Skeletal muscle satellite cell (primary cell): ENCODE results near the gene TAX1BP1.

Source experiments
- H3K27me3 ChIP-seq: 2 replicates; pipeline ENCODE4 v1.7.0; 2013; ENCODE audit warnings: low read length; ENCODE audit not compliant: control insufficient read depth, insufficient read depth
- H3K36me3 ChIP-seq: 2 replicates; pipeline ENCODE4 v1.7.0; 2013; ENCODE audit warnings: mild to moderate bottlenecking, control low read depth, low read length; ENCODE audit not compliant: insufficient read depth
- H3K4me1 ChIP-seq: 2 replicates; pipeline ENCODE4 v1.7.0; 2013; ENCODE audit warnings: low read length; ENCODE audit not compliant: control insufficient read depth, insufficient read depth
- H3K4me2 ChIP-seq: 2 replicates; pipeline ENCODE4 v1.7.0; 2013; ENCODE audit warnings: mild to moderate bottlenecking, low read length
- H3K4me3 ChIP-seq: 2 replicates; pipeline ENCODE4 v1.7.0; 2013; ENCODE audit warnings: low read length
- H3K9ac ChIP-seq: 2 replicates; pipeline ENCODE4 v1.7.0; 2013; ENCODE audit warnings: mild to moderate bottlenecking, low read depth, low read length, moderate library complexity
- H3K9me3 ChIP-seq: replicated peaks from 2 replicates; pipeline ENCODE4 v1.7.0; 2013; ENCODE audit warnings: mild to moderate bottlenecking, control low read depth, low read length

TAX1BP1 gene

DNA sequence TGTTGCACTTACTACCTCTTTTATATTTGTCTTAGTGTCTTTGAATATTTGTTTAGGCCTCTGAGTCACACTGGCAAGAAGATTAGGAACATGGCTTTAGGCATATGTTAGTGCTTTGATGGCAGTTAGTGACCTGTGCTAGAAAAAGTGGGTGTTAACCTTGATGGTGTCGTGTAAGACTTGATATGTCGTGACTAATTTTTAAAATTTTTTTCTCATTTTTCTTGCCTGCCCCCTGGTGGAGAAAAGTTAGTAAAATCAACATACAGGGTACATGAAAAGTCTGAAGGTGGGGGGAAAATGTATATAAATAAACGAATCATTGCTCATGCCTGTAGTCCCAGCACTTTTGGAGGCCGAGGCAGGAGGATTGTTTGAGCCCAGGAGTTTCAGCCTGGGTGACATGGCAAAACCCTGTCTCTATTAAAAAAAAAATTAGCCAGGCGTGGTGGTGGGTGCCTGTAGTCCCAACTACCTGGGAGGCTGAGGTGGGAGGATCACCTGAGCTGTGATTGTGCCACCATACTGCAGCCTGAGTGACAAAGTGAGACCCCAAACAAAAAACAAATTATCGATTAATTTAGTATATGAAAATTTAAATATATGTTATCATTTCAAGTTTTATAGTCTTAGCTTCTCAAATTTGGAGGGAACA, 44.6 kb downstream of the TAX1BP1 start:
- Histone ChIP-seq H3K9ac (no peak overlapping the region), H3K4me3 (no peak overlapping the region), H3K4me1 (peaks cover 18% of the 10 kb centered on the region), H3K4me2 (no peak overlapping the region), H3K36me3 (peaks cover 26% of the 10 kb centered on the region), H3K27me3 (no peaks in the 10 kb centered on the region), H3K9me3 (no peaks in the 10 kb centered on the region)

DNA sequence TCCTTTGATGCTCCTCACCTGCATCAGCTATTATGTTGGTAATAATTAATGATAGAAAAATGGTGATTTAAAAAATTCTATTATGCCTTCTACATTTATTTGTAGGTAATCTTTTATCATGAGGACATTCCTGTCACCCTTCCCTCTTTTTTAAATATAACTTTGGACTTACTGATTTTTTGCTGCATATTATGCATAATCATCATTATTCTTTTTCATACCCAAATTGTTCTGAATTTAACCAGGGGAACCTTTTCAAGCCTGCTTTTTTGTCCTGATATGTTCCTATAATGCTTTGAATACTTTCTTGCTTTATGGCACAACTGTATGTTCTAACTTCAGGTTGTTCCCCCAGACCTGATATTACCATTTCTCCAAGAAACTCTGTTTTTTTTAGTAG, 48.5 kb downstream of the TAX1BP1 start:
- Histone ChIP-seq H3K36me3 (peaks cover 42% of the 10 kb centered on the region), H3K4me1 (peaks cover 10% of the 10 kb centered on the region), H3K9me3 (no peaks in the 10 kb centered on the region), H3K4me3 (no peak overlapping the region), H3K4me2 (no peak overlapping the region), H3K9ac (no peak overlapping the region), H3K27me3 (no peaks in the 10 kb centered on the region)

DNA sequence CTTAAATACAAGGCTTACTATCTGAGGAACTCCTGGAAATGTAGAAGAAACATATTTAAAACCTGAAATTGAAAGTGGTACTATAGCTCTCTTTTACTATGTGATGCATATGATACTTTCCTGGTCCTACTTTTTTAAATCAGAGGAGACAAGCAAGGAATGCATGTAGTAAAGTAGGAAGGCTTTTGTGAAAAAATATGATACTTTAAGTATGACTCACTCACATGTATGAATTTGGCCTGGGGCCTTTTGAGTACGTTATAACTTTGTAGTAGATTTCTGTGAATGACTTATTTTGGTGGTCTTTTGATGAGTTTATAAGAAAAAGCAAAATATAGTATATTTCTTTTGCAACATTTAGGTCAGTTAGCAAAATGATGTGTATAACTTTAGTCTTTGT, 53.8 kb downstream of the TAX1BP1 start:
- H3K9me3 ChIP-seq: no peaks in the 10 kb centered on the region
- peaks cover 40% of the 10 kb centered on the region for H3K36me3 ChIP-seq
- no peak overlapping the region for H3K9ac ChIP-seq
- no peak overlapping the region for H3K4me2 ChIP-seq
- H3K4me1 ChIP-seq: peaks cover 7% of the 10 kb centered on the region
- H3K4me3 ChIP-seq: no peak overlapping the region
- no peaks in the 10 kb centered on the region for H3K27me3 ChIP-seq

DNA sequence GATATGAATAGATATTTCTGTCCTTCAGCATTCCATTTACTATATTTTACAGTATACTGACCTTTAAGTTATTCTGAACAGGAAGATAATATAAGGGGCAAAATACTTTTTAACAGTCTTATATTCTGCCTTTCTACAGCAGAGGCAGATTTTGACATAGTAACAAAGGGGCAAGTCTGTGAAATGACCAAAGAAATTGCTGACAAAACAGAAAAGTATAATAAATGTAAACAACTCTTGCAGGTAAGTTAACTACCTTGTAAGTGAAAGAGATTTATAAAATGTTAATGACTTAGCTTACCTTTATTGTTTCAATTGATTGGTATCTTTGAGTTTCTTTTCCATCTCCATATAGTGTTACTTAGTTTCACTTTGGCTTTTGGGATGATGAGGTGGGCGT, 56.0 kb downstream of the TAX1BP1 start:
- H3K27me3 ChIP-seq: no peaks in the 10 kb centered on the region
- H3K9ac ChIP-seq: no peak overlapping the region
- peaks cover 7% of the 10 kb centered on the region for H3K4me1 ChIP-seq
- no peak overlapping the region for H3K4me3 ChIP-seq
- H3K9me3 ChIP-seq: no peaks in the 10 kb centered on the region
- H3K4me2 ChIP-seq: no peak overlapping the region
- H3K36me3 ChIP-seq: peaks cover 38% of the 10 kb centered on the region

DNA sequence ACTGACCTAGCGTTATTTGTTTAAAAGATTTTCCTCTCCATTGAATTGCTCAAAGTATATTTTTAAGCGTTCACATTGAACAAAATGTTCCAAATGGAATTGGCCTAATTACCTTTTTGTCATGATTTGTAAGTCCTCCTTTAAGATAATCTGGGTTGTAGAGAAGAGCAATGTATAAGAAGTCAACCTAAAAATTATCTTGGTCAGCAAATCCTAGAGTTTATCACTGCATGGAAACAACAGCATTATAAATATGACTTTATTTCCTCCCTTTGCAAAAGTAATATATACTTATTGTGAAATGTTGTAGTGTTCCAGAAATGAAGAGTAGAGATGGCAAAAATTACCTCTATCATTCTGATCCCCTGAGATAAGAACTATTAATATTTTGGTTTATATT, 59.2 kb downstream of the TAX1BP1 start:
- H3K4me1 ChIP-seq: peaks cover 4% of the 10 kb centered on the region
- no peaks in the 10 kb centered on the region for H3K27me3 ChIP-seq
- H3K4me2 ChIP-seq: no peak overlapping the region
- H3K9me3 ChIP-seq: no peaks in the 10 kb centered on the region
- no peak overlapping the region for H3K4me3 ChIP-seq
- H3K9ac ChIP-seq: no peak overlapping the region
- peaks cover 19% of the 10 kb centered on the region for H3K36me3 ChIP-seq

DNA sequence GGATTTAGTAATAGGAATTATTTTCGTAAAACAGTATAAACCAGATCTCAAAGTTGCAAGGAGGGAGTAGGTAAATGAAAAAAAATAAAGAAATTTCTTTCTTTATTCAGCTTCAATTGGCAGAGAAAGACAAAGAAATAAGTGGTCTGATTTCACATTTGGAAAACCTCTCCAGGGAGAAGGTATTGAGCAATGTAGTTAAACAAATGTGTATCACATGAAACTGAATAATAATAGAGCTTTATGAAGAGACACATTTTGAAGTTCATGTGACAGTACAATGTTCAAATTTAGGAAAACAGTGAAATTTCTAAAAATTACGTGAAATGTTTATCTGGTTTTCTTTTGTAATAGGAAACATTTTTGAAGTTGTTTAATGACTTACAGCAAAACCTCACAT, 63.0 kb downstream of the TAX1BP1 start:
- H3K27me3 ChIP-seq: no peaks in the 10 kb centered on the region
- no peak overlapping the region for H3K4me3 ChIP-seq

DNA sequence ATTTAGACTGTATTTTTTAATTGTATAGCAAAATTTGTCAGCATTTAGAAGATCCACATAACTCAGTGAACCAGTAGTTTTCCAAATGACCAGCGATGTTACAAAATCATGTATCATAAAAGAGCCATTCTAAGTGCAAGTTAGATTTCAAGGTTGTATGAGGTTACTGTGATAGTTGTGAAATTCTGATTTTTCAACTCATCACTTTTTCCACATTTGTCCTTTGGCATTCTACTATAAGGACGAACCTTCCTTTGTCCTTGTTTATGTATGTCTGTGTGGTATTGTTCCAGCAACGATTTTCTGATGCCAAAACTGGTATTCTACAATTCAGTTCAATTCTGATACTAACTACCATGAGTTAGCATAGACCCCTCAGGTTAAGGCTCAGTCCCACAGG, 64.2 kb downstream of the TAX1BP1 start:
- Histone ChIP-seq H3K4me2 (no peak overlapping the region), H3K4me3 (no peak overlapping the region), H3K9ac (no peak overlapping the region), H3K36me3 (peaks cover 2% of the 10 kb centered on the region), H3K4me1 (peaks cover 19% of the 10 kb centered on the region), H3K27me3 (no peaks in the 10 kb centered on the region), H3K9me3 (no peaks in the 10 kb centered on the region)

More for the DNA sequence above, 63.0 kb downstream of the TAX1BP1 start:
- Histone ChIP-seq H3K36me3 (peaks cover 2% of the 10 kb centered on the region), H3K4me1 (peaks cover 7% of the 10 kb centered on the region), H3K4me2 (no peak overlapping the region), H3K9me3 (no peaks in the 10 kb centered on the region), H3K9ac (no peak overlapping the region)

DNA sequence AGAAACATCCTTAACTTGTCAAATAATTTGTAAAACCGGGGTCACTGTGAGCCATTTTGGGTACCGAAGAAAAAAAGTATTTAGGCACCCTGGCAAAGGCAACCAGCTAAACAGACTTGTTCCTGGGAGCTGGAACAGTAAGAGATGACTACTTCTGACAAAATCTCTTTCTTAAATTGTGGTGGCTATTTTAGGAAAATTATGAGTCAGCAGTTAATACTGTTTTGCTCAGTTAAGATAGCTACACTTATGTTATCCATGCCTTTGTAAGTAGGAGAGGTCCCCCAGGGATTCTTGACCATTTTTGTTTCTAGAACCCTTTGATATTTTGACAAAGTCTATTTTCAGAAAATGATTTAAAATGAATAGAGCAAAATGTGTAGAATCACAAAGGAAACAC, 68.7 kb downstream of the TAX1BP1 start:
- Histone ChIP-seq H3K4me3 (no peak overlapping the region), H3K27me3 (no peaks in the 10 kb centered on the region)

DNA sequence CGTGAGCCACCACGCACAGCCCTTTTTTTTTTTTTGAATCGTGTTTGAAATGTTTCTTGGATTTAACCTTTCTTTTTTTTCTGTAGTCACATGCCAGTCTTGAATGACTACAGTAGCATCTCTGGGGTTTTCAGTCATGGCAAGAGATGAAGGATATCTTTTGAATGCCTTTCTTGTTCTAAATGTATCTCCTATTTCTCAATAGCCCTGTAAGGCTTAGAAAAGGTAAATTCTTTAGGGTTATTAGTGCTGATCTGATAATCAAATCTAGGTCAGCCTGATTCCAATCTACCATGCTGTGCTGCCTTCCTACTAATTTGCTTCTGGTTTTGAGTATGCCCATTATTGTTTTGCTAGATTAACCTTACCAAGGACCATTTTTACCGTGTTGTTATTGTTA, 70.2 kb downstream of the TAX1BP1 start:
- Histone ChIP-seq H3K4me2 (no peak overlapping the region), H3K4me1 (peaks cover 17% of the 10 kb centered on the region), H3K27me3 (no peaks in the 10 kb centered on the region), H3K4me3 (no peak overlapping the region), H3K9ac (no peak overlapping the region), H3K9me3 (no peaks in the 10 kb centered on the region), H3K36me3 (peaks cover 12% of the 10 kb centered on the region)

More for the DNA sequence above, 68.7 kb downstream of the TAX1BP1 start:
- Histone ChIP-seq H3K4me1 (peaks cover 17% of the 10 kb centered on the region), H3K36me3 (peaks cover 12% of the 10 kb centered on the region), H3K9me3 (no peaks in the 10 kb centered on the region), H3K4me2 (peak overlapping the region; percentile 44), H3K9ac (peak overlapping the region; percentile 13)

DNA sequence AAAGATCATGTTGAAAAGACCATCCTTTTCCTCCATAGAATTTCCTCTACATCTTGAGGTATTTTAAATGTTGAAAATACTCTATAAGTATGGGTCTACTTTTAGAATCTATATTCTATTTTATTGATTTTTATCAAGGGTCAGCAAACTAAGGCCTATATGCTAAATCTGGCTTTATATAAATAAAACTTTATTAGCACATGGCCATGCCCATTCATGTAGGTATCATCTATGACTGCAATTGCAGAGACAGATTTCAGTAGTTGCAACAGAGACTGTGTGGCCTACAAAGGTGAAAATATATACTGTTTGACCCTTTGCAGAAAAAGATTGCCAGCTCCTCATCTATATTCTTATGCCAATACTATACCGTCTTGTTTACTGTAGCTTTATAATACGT, 72.7 kb downstream of the TAX1BP1 start:
- H3K4me2 ChIP-seq: no peak overlapping the region
- H3K9ac ChIP-seq: no peak overlapping the region

DNA sequence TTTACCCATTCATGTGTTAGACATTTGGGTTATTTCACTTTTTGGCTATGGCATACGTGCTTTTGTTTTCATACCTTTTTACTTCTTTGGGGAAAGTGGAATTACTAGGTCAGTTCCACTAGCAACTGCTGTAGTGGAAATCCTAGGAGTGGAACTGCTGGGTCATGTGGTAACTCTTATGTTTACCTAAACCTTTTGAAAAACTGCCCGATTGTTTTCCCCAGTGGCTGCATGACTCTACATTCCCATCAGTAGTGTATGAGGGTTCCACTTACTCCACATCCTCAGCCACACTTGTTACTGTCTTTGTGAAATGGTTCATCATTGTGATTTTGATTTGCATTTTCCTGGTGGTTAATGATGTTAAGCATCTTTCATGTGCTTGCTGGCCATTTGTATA, 82.3 kb downstream of the TAX1BP1 start:
- Histone ChIP-seq H3K4me3 (no peak overlapping the region), H3K4me2 (no peak overlapping the region), H3K4me1 (no peaks in the 10 kb centered on the region), H3K9me3 (no peaks in the 10 kb centered on the region), H3K9ac (no peak overlapping the region), H3K27me3 (no peaks in the 10 kb centered on the region), H3K36me3 (peaks cover 4% of the 10 kb centered on the region)

More for the DNA sequence above, 72.7 kb downstream of the TAX1BP1 start:
- no peaks in the 10 kb centered on the region for H3K27me3 ChIP-seq
- peaks cover 20% of the 10 kb centered on the region for H3K36me3 ChIP-seq
- H3K4me3 ChIP-seq: no peak overlapping the region
- peaks cover 17% of the 10 kb centered on the region for H3K4me1 ChIP-seq
- no peaks in the 10 kb centered on the region for H3K9me3 ChIP-seq

DNA sequence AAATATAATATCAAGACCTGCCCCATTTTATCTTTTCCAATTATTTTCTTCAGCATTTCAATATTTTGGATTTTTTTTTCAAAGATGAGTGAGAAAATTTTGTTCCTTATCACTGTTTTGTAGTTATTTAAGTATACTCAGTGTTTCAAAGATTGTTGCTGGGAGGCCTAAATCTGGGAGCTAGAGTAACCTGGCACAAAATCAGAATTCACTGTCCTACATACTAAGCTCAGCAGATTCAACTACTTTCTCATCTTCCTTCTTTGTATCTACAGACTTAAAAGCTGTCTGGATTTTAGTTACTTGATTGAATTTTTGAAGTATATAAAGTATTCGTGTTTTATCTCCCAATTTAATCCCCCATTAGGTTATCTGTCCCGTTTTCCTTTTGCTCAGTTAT, 85.9 kb downstream of the TAX1BP1 start:
- no peaks in the 10 kb centered on the region for H3K4me1 ChIP-seq
- no peaks in the 10 kb centered on the region for H3K27me3 ChIP-seq
- peaks cover 6% of the 10 kb centered on the region for H3K36me3 ChIP-seq
- no peaks in the 10 kb centered on the region for H3K9me3 ChIP-seq
- H3K4me3 ChIP-seq: no peak overlapping the region
- no peak overlapping the region for H3K9ac ChIP-seq
- no peak overlapping the region for H3K4me2 ChIP-seq
